HCT116 (cell line): ENCODE results near the gene CFI. TPM values are rescaled to one million over a fixed set of nuclear protein-coding genes. Genes with fewer than 3 reads are reported as not detected.

Experiments
- ATAC-seq: fragments of 200-7000 bp; cut with Tn5 transposase; 2 replicates; pipeline ENCODE4 v1.9.1; 2020; ENCODE audit warnings: mild to moderate bottlenecking, moderate library complexity
- BruUV-seq: library from RNA; stranded (reverse); fragments of 400-500 nt; replicated peaks from 2 replicates; lab custom pipeline; 2021; lab: Mats Ljungman, UMichigan
- CTCF ChIA-PET: fragments of 300-600 bp; sonication (Branson Sonifier 250); formaldehyde crosslinking; loops from one replicate; lab custom pipeline; 2021; ENCODE audit warnings: antibody characterized with exemption; lab: Charles Lee
- POLR2A ChIA-PET: fragments of 300-600, 350-600 bp; sonication (Branson Sonifier 250); formaldehyde crosslinking; loops from one replicate; lab custom pipeline; 2021; ENCODE audit warnings: antibody characterized with exemption; lab: Charles Lee
- RAD21 ChIA-PET, 2 experiments: fragments of 300-600 bp; sonication (Branson Sonifier 250); formaldehyde crosslinking; loops; one replicate each; lab custom pipeline; 2023; ENCODE audit warnings: low total read pairs in 2 of 2; ENCODE audit not compliant: uncharacterized antibody in 2 of 2, unreplicated experiment in 2 of 2, low non-redundant PET in 1 of 2; lab: Charles Lee
- DNase-seq: peaks from one replicate; pipeline ENCODE4 v3.0.0-alpha.2; 2010; ENCODE audit warnings: low read depth, low spot score
- H2AFZ ChIP-seq: fragments of 200-600 bp; shearing (Covaris generic), sonication (generic); 2 replicates; pipeline ENCODE4 v1.6.1; 2017; ENCODE audit warnings: low read depth, mixed run types, mixed read lengths, antibody characterized with exemption, low read length; ENCODE audit not compliant: poor library complexity, severe bottlenecking
- H3K27ac ChIP-seq: 2 replicates; pipeline ENCODE4 v1.5.1; 2012; ENCODE audit warnings: low read depth, low read length
- H3K27me3 ChIP-seq: fragments of 200-600 bp; sonication (generic); 2 replicates; pipeline ENCODE4 v1.6.1; 2016; ENCODE audit warnings: mixed run types, low read length, mixed read lengths; ENCODE audit not compliant: insufficient read depth
- H3K36me3 ChIP-seq, 2 experiments: fragments of 200-500 bp in 1 of 2; fragments of 200-600 bp in 1 of 2; sonication (Bioruptor generic) in 1 of 2; sonication (generic) in 1 of 2; 2 replicates each; pipeline versions ENCODE4 v1.5.1 to v1.6.1; 2014 to 2016; ENCODE audit warnings: low read length in 2 of 2, inconsistent platforms in 1 of 2, mixed read lengths in 1 of 2, mixed run types in 1 of 2; ENCODE audit not compliant: insufficient read depth in 2 of 2, control insufficient read depth in 1 of 2
- H3K4me1 ChIP-seq, 2 experiments: fragments of 200-600 bp in 1 of 2; sonication (generic) in 1 of 2; 2 replicates each; pipeline versions ENCODE4 v1.5.1 to v1.6.1; 2012 to 2017; ENCODE audit warnings: low read length in 2 of 2, inconsistent platforms in 1 of 2, mild to moderate bottlenecking in 1 of 2, mixed read lengths in 1 of 2, mixed run types in 1 of 2, moderate library complexity in 1 of 2; ENCODE audit not compliant: insufficient read depth in 2 of 2, control insufficient read depth in 1 of 2
- H3K4me2 ChIP-seq: fragments of 200-600 bp; sonication (generic); 2 replicates; pipeline ENCODE4 v1.6.1; 2017; ENCODE audit warnings: mixed run types, low read length, mixed read lengths
- H3K4me3 ChIP-seq, 2 experiments: fragments of 200-600 bp in 1 of 2; sonication (generic) in 1 of 2; replicated peaks in 1 of 2; 2 replicates each; pipeline ENCODE4 v1.5.1; 2011 to 2016; ENCODE audit warnings: low read length in 2 of 2, control low read depth in 1 of 2, low read depth in 1 of 2, mild to moderate bottlenecking in 1 of 2, mixed read lengths in 1 of 2, mixed run types in 1 of 2
- H3K79me2 ChIP-seq: fragments of 200-600 bp; sonication (generic); 2 replicates; pipeline ENCODE4 v1.6.1; 2017; ENCODE audit warnings: mild to moderate bottlenecking, mixed run types, low read length, moderate library complexity, mixed read lengths; ENCODE audit not compliant: insufficient read depth
- H3K9ac ChIP-seq: fragments of 200-600 bp; sonication (generic); 2 replicates; pipeline ENCODE4 v1.6.1; 2016; ENCODE audit warnings: low read length, mixed read lengths
- H3K9me2 ChIP-seq: fragments of 200-600 bp; sonication (generic), shearing (Covaris generic); 2 replicates; pipeline ENCODE4 v1.6.1; 2017; ENCODE audit warnings: mixed run types, mild to moderate bottlenecking, moderate library complexity; ENCODE audit not compliant: insufficient read depth
- H3K9me3 ChIP-seq, 2 experiments: fragments of 200-500 bp in 1 of 2; fragments of 200-600 bp in 1 of 2; sonication (Bioruptor generic) in 1 of 2; sonication (generic) in 1 of 2; 2 replicates each; pipeline ENCODE4 v1.6.1; 2014 to 2017; ENCODE audit warnings: low read length in 2 of 2, mixed read lengths in 2 of 2, inconsistent platforms in 1 of 2, low read depth in 1 of 2, mild to moderate bottlenecking in 1 of 2, mixed run types in 1 of 2, moderate library complexity in 1 of 2; ENCODE audit not compliant: control insufficient read depth in 1 of 2, insufficient read depth in 1 of 2
- H4K20me1 ChIP-seq: fragments of 200-600 bp; sonication (generic), shearing (Covaris generic); 2 replicates; pipeline ENCODE4 v1.6.1; 2017; ENCODE audit warnings: mixed run types, mild to moderate bottlenecking, moderate library complexity; ENCODE audit not compliant: insufficient read depth
- ATF3 ChIP-seq: IDR thresholded peaks from 2 replicates; pipeline ENCODE4 v1.6.1; 2012
- CBX3 ChIP-seq: IDR thresholded peaks from 2 replicates; pipeline ENCODE4 v1.6.1; 2012; ENCODE audit warnings: low read depth
- CEBPB ChIP-seq: IDR thresholded peaks from 2 replicates; pipeline ENCODE4 v1.6.1; 2012; ENCODE audit warnings: low read depth
- EGR1 ChIP-seq: IDR thresholded peaks from 2 replicates; pipeline ENCODE4 v1.6.1; 2012; ENCODE audit warnings: low read depth
- ELF1 ChIP-seq: IDR thresholded peaks from 2 replicates; pipeline ENCODE4 v1.6.1; 2012; ENCODE audit warnings: low read depth, borderline replicate concordance
- EZH2 ChIP-seq: fragments of 200-600 bp; sonication (generic); IDR thresholded peaks from 2 replicates; pipeline ENCODE4 v1.6.1; 2017; ENCODE audit warnings: antibody characterized with exemption, mixed run types
- EZH2phosphoT487 ChIP-seq: fragments of 200-600 bp; IDR thresholded peaks from 2 replicates; pipeline ENCODE4 v1.6.1; 2018; ENCODE audit warnings: antibody characterized with exemption, borderline replicate concordance
- JUND ChIP-seq: IDR thresholded peaks from 2 replicates; pipeline ENCODE4 v1.6.1; 2012
- POLR2A ChIP-seq: IDR thresholded peaks from 2 replicates; pipeline ENCODE4 v1.7.0; 2011; ENCODE audit warnings: borderline replicate concordance; ENCODE audit not compliant: insufficient read depth, insufficient read length; ENCODE audit errors: extremely low read depth
- POLR2AphosphoS5 ChIP-seq: IDR thresholded peaks from 2 replicates; pipeline ENCODE4 v1.6.1; 2011; ENCODE audit warnings: mild to moderate bottlenecking, low read depth, low read length, moderate library complexity
- SIN3A ChIP-seq: IDR thresholded peaks from 2 replicates; pipeline ENCODE4 v1.6.1; 2012; ENCODE audit warnings: low read depth
- SP1 ChIP-seq: IDR thresholded peaks from 2 replicates; pipeline ENCODE4 v1.6.1; 2012; ENCODE audit warnings: low read depth
- SRF ChIP-seq: IDR thresholded peaks from 2 replicates; pipeline ENCODE4 v1.6.1; 2012; ENCODE audit warnings: low read depth
- YY1 ChIP-seq: IDR thresholded peaks from 2 replicates; pipeline ENCODE4 v1.6.1; 2011; ENCODE audit warnings: low read length, low read depth, moderate library complexity, mild to moderate bottlenecking; ENCODE audit not compliant: insufficient replicate concordance; ENCODE audit errors: extremely low read depth
- ZFX ChIP-seq: fragments of 450-650 bp; IDR thresholded peaks from 2 replicates; pipeline ENCODE4 v1.6.1; 2017
- intact Hi-C: fragments of 100-400 bp; cut with micrococcal nuclease; formaldehyde crosslinking; loops from 2 replicates; pipeline ENCODE4 v1.10.0; 2022
- total RNA-seq: library from RNA; stranded (reverse); gene quantifications from one replicate; pipeline ENCODE4 v1.2.1, GENCODE V29; 2021; ENCODE audit not compliant: unreplicated experiment
- TF ChIP-seq, protein P1 (sequence below): IDR thresholded peaks from 2 replicates; pipeline ENCODE4 v1.6.1; 2011; ENCODE audit warnings: mild to moderate bottlenecking, low read length, moderate library complexity; ENCODE audit not compliant: insufficient replicate concordance; ENCODE audit errors: extremely low read depth

The CFI gene
- total RNA-seq, 1 experiment from 2014 or later, result 0.84 TPM

GRCh38 chr4:109816894-109817293 is 15.1 kb upstream of the CFI start:
- H3K27ac ChIP-seq, result no peak overlapping the region
- CTCF ChIA-PET, result no interaction called here
- no peaks in the 10 kb centered on the region for H3K9me3 ChIP-seq
- peaks cover 15 to 31% of the 10 kb centered on the region in 2 experiments for H3K36me3 ChIP-seq
- intact Hi-C loops, result loop anchor here (5.0 kb wide), 1 partner anchor 115 kb away; the partner anchor contains the start of gene CASP6
- POLR2A ChIA-PET, result no interaction called here
- H3K4me2 ChIP-seq, result peak overlapping the region; percentile 89
- H3K9me2 ChIP-seq, result no peaks in the 10 kb centered on the region
- no peak overlapping the region for H2AFZ ChIP-seq
- no TSS peak for BruUV-seq
- RAD21 ChIA-PET, result no interaction called here
- peak overlapping the region; percentile 81 to 98 for H3K4me3 ChIP-seq
- H3K9ac ChIP-seq, result peak overlapping the region; percentile 96
- no peaks in the 10 kb centered on the region for H4K20me1 ChIP-seq
- ATAC-seq, result no peak
- no peak for DNase-seq
- H3K4me1 ChIP-seq, result peaks cover 10 to 16% of the 10 kb centered on the region in 2 experiments; a peak in 3 of 4 replicates
- H3K79me2 ChIP-seq, result peaks cover 63% of the 10 kb centered on the region
- TF ChIP-seq EZH2phosphoT487, result no peak
- TF ChIP-seq CEBPB, result no peak
- no peak for TF ChIP-seq EZH2
- no peak for TF ChIP-seq SIN3A
- no peak for TF ChIP-seq POLR2AphosphoS5
- no peak for TF ChIP-seq ZFX
- no peaks in the 10 kb centered on the region for H3K27me3 ChIP-seq

DNA sequence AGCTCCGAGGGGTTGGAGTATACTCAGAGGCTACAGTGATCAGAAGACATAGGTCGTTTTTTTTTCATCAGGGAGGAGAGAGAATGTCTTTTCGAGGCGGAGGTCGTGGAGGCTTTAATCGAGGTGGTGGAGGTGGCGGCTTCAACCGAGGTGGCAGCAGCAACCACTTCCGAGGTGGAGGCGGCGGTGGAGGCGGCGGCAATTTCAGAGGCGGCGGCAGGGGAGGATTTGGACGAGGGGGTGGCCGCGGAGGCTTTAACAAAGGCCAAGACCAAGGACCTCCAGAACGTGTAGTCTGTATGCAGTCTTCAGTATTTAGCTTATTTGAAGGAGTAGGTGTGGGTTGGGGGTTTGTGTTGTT is 14.3 kb upstream of the CFI start:
- no TSS peak for BruUV-seq
- Histone ChIP-seq H4K20me1 (no peaks in the 10 kb centered on the region), H3K36me3 (peaks cover 12 to 31% of the 10 kb centered on the region in 2 experiments), H3K27ac (peak overlapping the region; percentile 69), H3K9me2 (no peaks in the 10 kb centered on the region), H3K4me1 (peaks cover 10 to 16% of the 10 kb centered on the region in 2 experiments; a peak in 3 of 4 replicates), H3K9me3 (no peaks in the 10 kb centered on the region), H2AFZ (no peak overlapping the region), H3K27me3 (no peaks in the 10 kb centered on the region), H3K9ac (peak overlapping the region; percentile 96), H3K4me3 (peak overlapping the region; percentile 81 to 98), H3K79me2 (peaks cover 56% of the 10 kb centered on the region), H3K4me2 (peak overlapping the region; percentile 89)
- CTCF ChIA-PET, result no interaction called here
- RAD21 ChIA-PET, result no interaction called here
- no peak for TF ChIP-seq SIN3A
- no peak for TF ChIP-seq EGR1
- TF ChIP-seq YY1, result no peak
- TF ChIP-seq SP1, result no peak
- TF ChIP-seq, protein P1, sequence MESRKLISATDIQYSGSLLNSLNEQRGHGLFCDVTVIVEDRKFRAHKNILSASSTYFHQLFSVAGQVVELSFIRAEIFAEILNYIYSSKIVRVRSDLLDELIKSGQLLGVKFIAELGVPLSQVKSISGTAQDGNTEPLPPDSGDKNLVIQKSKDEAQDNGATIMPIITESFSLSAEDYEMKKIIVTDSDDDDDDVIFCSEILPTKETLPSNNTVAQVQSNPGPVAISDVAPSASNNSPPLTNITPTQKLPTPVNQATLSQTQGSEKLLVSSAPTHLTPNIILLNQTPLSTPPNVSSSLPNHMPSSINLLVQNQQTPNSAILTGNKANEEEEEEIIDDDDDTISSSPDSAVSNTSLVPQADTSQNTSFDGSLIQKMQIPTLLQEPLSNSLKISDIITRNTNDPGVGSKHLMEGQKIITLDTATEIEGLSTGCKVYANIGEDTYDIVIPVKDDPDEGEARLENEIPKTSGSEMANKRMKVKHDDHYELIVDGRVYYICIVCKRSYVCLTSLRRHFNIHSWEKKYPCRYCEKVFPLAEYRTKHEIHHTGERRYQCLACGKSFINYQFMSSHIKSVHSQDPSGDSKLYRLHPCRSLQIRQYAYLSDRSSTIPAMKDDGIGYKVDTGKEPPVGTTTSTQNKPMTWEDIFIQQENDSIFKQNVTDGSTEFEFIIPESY, result no peak
- TF ChIP-seq ATF3, result no peak
- no peak for TF ChIP-seq ELF1
- TF ChIP-seq SRF, result no peak
- no peak for TF ChIP-seq POLR2AphosphoS5
- TF ChIP-seq JUND, result no peak
- no peak for TF ChIP-seq POLR2A
- no peak for TF ChIP-seq CBX3
- intact Hi-C loops, result loop anchor here (5.0 kb wide), 1 partner anchor 114 kb away; the partner anchor contains the start of gene CASP6
- POLR2A ChIA-PET, result no interaction called here
- ATAC-seq (peak; percentile 11), DNase-seq (no peak)
